Measurements from ENCODE around the gene SH3GL1. TPM values are rescaled to one million over a fixed set of nuclear protein-coding genes. Genes with fewer than 3 reads are reported as not detected.

SH3GL1 gene
- total and polyA plus RNA-seq, 9 of the 15 experiments (the other 6 are each of a cell fraction or from before 2014, with no cell fraction given): 1.7 to 75.3 (median 25.7) TPM

DNA sequence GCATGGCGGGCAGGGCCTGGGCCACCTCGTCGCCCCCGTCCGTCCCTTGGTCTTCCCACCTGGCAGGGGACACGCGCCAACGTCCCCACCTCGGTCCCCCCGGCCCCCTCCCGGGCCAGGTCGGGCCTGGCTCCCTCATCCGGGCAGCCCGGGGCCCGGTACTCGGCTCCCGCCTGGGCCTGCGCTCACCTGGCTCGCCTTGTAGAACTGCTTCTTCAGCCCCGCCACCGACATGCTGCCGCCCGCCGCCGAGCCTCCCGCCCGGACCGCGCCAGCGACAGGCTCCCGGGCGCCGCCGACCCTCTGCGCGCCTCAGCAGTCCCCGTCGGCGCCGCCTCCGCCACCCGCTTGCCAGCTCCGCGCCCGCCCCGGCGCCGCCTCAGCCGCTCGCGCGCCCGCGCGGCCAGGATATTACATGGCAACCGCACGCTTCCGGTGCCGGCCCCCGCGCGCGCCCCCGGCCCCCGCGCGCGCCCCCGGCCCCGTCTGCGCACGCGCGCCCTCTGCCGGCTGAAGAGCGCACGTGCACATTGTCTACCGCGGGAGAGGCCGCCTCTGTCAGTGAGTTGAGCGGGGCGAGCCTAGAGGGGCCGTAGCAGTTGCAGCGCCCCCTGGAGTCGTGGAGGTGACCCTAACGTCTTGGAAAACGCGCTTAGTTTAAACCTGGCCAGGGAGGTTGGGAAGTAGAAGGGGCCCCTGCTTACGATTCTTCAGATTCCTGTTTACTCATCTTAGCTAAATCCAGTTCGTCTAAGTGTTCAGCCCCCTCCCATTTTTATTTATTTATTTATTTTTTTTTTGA, at the start of gene SH3GL1 (continued):
- TF ChIP-seq EP300 (IDR thresholded peaks at IDR 0.05; ENCODE audit: low read length) (peak; percentile 62), KAT7 (CRISPR knock-in tag; IDR thresholded peaks at IDR 0.05; ENCODE audit: borderline replicate concordance) (peak; percentile 22; the same call in 1 of the 2 replicates), ILK (tag; IDR thresholded peaks at IDR 0.05; ENCODE audit: borderline replicate concordance, low read depth) (no peak), FOXO4 (CRISPR knock-in tag; IDR thresholded peaks at IDR 0.05) (no peak), ZNF717 (CRISPR knock-in tag; IDR thresholded peaks at IDR 0.05) (no peak), PHB2 (IDR thresholded peaks at IDR 0.05; ENCODE audit: low read depth) (no peak), ZNF785 (CRISPR knock-in tag; IDR thresholded peaks at IDR 0.05) (no peak), MEF2D (tag; conservative IDR thresholded peaks at IDR 0.05; ENCODE audit: low read depth) (no peak), ELF1 (tag; IDR thresholded peaks at IDR 0.05) (peak; percentile 87)
- TF ChIP-seq, protein P1, sequence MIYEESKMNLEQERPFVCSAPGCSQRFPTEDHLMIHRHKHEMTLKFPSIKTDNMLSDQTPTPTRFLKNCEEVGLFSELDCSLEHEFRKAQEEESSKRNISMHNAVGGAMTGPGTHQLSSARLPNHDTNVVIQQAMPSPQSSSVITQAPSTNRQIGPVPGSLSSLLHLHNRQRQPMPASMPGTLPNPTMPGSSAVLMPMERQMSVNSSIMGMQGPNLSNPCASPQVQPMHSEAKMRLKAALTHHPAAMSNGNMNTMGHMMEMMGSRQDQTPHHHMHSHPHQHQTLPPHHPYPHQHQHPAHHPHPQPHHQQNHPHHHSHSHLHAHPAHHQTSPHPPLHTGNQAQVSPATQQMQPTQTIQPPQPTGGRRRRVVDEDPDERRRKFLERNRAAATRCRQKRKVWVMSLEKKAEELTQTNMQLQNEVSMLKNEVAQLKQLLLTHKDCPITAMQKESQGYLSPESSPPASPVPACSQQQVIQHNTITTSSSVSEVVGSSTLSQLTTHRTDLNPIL (CRISPR knock-in tag; IDR thresholded peaks at IDR 0.05): no peak
- TF ChIP-seq, protein P2, sequence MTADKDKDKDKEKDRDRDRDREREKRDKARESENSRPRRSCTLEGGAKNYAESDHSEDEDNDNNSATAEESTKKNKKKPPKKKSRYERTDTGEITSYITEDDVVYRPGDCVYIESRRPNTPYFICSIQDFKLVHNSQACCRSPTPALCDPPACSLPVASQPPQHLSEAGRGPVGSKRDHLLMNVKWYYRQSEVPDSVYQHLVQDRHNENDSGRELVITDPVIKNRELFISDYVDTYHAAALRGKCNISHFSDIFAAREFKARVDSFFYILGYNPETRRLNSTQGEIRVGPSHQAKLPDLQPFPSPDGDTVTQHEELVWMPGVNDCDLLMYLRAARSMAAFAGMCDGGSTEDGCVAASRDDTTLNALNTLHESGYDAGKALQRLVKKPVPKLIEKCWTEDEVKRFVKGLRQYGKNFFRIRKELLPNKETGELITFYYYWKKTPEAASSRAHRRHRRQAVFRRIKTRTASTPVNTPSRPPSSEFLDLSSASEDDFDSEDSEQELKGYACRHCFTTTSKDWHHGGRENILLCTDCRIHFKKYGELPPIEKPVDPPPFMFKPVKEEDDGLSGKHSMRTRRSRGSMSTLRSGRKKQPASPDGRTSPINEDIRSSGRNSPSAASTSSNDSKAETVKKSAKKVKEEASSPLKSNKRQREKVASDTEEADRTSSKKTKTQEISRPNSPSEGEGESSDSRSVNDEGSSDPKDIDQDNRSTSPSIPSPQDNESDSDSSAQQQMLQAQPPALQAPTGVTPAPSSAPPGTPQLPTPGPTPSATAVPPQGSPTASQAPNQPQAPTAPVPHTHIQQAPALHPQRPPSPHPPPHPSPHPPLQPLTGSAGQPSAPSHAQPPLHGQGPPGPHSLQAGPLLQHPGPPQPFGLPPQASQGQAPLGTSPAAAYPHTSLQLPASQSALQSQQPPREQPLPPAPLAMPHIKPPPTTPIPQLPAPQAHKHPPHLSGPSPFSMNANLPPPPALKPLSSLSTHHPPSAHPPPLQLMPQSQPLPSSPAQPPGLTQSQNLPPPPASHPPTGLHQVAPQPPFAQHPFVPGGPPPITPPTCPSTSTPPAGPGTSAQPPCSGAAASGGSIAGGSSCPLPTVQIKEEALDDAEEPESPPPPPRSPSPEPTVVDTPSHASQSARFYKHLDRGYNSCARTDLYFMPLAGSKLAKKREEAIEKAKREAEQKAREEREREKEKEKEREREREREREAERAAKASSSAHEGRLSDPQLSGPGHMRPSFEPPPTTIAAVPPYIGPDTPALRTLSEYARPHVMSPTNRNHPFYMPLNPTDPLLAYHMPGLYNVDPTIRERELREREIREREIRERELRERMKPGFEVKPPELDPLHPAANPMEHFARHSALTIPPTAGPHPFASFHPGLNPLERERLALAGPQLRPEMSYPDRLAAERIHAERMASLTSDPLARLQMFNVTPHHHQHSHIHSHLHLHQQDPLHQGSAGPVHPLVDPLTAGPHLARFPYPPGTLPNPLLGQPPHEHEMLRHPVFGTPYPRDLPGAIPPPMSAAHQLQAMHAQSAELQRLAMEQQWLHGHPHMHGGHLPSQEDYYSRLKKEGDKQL (CRISPR knock-in tag; IDR thresholded peaks at IDR 0.05; ENCODE audit: borderline replicate concordance): no peak
- TF ChIP-seq, protein P3, sequence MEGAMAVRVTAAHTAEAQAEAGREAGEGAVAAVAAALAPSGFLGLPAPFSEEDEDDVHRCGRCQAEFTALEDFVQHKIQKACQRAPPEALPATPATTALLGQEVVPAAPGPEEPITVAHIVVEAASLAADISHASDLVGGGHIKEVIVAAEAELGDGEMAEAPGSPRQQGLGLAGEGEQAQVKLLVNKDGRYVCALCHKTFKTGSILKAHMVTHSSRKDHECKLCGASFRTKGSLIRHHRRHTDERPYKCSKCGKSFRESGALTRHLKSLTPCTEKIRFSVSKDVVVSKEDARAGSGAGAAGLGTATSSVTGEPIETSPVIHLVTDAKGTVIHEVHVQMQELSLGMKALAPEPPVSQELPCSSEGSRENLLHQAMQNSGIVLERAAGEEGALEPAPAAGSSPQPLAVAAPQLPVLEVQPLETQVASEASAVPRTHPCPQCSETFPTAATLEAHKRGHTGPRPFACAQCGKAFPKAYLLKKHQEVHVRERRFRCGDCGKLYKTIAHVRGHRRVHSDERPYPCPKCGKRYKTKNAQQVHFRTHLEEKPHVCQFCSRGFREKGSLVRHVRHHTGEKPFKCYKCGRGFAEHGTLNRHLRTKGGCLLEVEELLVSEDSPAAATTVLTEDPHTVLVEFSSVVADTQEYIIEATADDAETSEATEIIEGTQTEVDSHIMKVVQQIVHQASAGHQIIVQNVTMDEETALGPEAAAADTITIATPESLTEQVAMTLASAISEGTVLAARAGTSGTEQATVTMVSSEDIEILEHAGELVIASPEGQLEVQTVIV (CRISPR knock-in tag; IDR thresholded peaks at IDR 0.05; ENCODE audit: borderline replicate concordance): no peak

All from K562 (cell line).